Hepatocyte (in vitro differentiated cells): ENCODE data around the gene WBP11. TPM values are rescaled to one million over a fixed set of nuclear protein-coding genes. Genes with fewer than 3 reads are reported as not detected.

ENCODE experiments used
- DNase-seq: peaks from one replicate; pipeline ENCODE4 v3.0.0-alpha.2; 2016; ENCODE audit warnings: low spot score
- H2AFZ ChIP-seq: fragments of 200-600 bp; sonication (generic); 2 replicates; pipeline ENCODE4 v1.6.0; 2016; ENCODE audit warnings: antibody characterized with exemption, mild to moderate bottlenecking
- H3K27ac ChIP-seq: fragments of 200-600 bp; sonication (generic); 2 replicates; pipeline ENCODE4 v1.5.1; 2016; ENCODE audit warnings: mild to moderate bottlenecking
- H3K27me3 ChIP-seq: fragments of 200-600 bp; sonication (generic); 2 replicates; pipeline ENCODE4 v1.6.1; 2016
- H3K36me3 ChIP-seq: fragments of 200-600 bp; sonication (generic); replicated peaks from 2 replicates; pipeline ENCODE4 v1.5.1; 2016; ENCODE audit warnings: low read depth; ENCODE audit not compliant: insufficient read depth
- H3K4me1 ChIP-seq: fragments of 200-600 bp; sonication (generic); 2 replicates; pipeline ENCODE4 v1.5.1; 2016; ENCODE audit warnings: mild to moderate bottlenecking, moderate library complexity; ENCODE audit not compliant: insufficient read depth
- H3K4me2 ChIP-seq: fragments of 200-600 bp; sonication (generic); 2 replicates; pipeline ENCODE4 v1.6.0; 2016
- H3K4me3 ChIP-seq: fragments of 200-600 bp; sonication (generic); 2 replicates; pipeline ENCODE4 v1.5.1; 2016; ENCODE audit warnings: mild to moderate bottlenecking
- H3K79me2 ChIP-seq: fragments of 200-600 bp; sonication (generic); 2 replicates; pipeline ENCODE4 v1.6.0; 2017; ENCODE audit warnings: mild to moderate bottlenecking
- H3K9me2 ChIP-seq: fragments of 200-600 bp; sonication (generic); replicated peaks from 2 replicates; pipeline ENCODE4 v1.6.0; 2017; ENCODE audit warnings: mild to moderate bottlenecking; ENCODE audit not compliant: insufficient read depth
- H3K9me3 ChIP-seq: fragments of 200-600 bp; sonication (generic); 2 replicates; pipeline ENCODE4 v1.5.1; 2016; ENCODE audit warnings: low read depth, mild to moderate bottlenecking
- H4K20me1 ChIP-seq: fragments of 200-600 bp; sonication (generic); 2 replicates; pipeline ENCODE4 v1.6.0; 2016; ENCODE audit warnings: mild to moderate bottlenecking; ENCODE audit not compliant: insufficient read depth, poor library complexity, severe bottlenecking
- EZH2 ChIP-seq: fragments of 200-600 bp; sonication (generic); IDR thresholded peaks from 2 replicates; pipeline ENCODE4 v1.6.1; 2016; ENCODE audit warnings: antibody characterized with exemption, mild to moderate bottlenecking, borderline replicate concordance
- EZH2phosphoT487 ChIP-seq: fragments of 200-600 bp; sonication (generic); IDR thresholded peaks from one replicate; pipeline ENCODE4 v1.6.1; 2018; ENCODE audit warnings: antibody characterized with exemption, mild to moderate bottlenecking, low read depth, moderate library complexity; ENCODE audit not compliant: unreplicated experiment, severe bottlenecking
- WGBS: methylation state at CpG from one replicate; pipeline ENCODE4 v1.1.6; 2016; ENCODE audit warnings: low lambda C conversion rate; ENCODE audit errors: missing lambda C conversion rate; 5-methylcytosine and 5-hydroxymethylcytosine counted together
- polyA plus RNA-seq: library from polyadenylated mRNA; unstranded; fragments of >200 nt; fragmentation: Nextera tagmentation; extraction: Ambion mirVana; gene quantifications from 2 replicates; pipeline ENCODE4 v1.2.1, GENCODE V29; 2016
- total RNA-seq: library from RNA; depleted of rRNA; stranded (reverse); fragments of >200 nt; gene quantifications from 2 replicates; pipeline ENCODE4 v1.2.3, GENCODE V29; 2014
- TF ChIP-seq, protein P1 (sequence below): fragments of 200-600 bp; sonication (generic); IDR thresholded peaks from 2 replicates; pipeline ENCODE4 v1.5.1; 2016; ENCODE audit warnings: antibody characterized with exemption, mild to moderate bottlenecking; ENCODE audit not compliant: poor library complexity

Gene WBP11
- total and polyA plus RNA-seq, 2 experiments from 2014 or later: 26.6 to 39.3 TPM

DNA sequence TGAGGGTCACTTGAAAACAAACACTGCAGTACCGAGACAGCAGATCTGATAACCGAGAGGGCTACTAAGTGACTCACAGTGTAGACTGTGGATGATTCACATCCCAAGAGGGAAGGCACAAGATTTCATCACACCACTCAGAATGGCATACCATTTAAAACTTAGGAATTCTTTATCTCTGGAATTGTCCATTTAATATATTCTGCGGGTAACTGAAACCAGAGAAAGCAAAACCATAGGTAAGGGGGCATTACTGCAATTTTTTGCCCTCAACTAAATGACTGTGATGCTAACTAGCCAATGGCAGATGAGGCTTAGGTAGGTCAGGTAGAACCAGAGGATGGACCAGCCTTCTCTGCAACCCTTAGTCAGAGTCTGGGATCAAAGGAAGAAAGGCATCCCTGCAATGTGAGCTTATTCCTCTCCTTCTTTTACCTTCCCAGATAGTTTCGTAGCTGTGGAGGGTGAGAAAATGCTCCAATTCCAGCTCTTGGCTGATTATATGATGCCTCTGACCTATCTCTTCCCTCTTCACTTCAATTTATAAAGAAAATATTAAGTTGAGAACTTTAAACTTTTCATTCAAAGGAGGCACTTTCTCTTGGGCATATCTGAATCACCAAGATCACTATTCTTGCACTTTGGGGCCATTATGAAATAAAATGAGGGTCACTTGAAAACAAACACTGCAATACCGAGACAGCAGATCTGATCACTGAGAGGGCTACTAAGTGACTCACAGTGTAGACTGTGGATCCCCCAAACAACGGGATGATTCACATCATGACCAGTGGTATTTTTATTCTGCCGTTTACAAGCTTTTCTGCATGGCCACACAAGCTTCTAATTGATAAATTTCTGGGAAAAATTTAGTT, 33.3 kb upstream of the WBP11 start:
- peaks cover 13% of the 10 kb centered on the region for H3K4me1 ChIP-seq
- H4K20me1 ChIP-seq: no peaks in the 10 kb centered on the region
- no peaks in the 10 kb centered on the region for H3K27me3 ChIP-seq
- H3K9me2 ChIP-seq: no peaks in the 10 kb centered on the region
- TF ChIP-seq EZH2: no peak
- no peak for TF ChIP-seq EZH2phosphoT487
- TF ChIP-seq, protein P1, sequence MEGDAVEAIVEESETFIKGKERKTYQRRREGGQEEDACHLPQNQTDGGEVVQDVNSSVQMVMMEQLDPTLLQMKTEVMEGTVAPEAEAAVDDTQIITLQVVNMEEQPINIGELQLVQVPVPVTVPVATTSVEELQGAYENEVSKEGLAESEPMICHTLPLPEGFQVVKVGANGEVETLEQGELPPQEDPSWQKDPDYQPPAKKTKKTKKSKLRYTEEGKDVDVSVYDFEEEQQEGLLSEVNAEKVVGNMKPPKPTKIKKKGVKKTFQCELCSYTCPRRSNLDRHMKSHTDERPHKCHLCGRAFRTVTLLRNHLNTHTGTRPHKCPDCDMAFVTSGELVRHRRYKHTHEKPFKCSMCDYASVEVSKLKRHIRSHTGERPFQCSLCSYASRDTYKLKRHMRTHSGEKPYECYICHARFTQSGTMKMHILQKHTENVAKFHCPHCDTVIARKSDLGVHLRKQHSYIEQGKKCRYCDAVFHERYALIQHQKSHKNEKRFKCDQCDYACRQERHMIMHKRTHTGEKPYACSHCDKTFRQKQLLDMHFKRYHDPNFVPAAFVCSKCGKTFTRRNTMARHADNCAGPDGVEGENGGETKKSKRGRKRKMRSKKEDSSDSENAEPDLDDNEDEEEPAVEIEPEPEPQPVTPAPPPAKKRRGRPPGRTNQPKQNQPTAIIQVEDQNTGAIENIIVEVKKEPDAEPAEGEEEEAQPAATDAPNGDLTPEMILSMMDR: no peak
- no peak overlapping the region for H3K4me3 ChIP-seq
- no peaks in the 10 kb centered on the region for H3K9me3 ChIP-seq
- WGBS: 50% methylated on average over 7 of the region's 7 CpGs
- H3K4me2 ChIP-seq: peak overlapping the region; percentile 62
- DNase-seq: peak; percentile 68
- H3K79me2 ChIP-seq: no peaks in the 10 kb centered on the region
- no peak overlapping the region for H2AFZ ChIP-seq
- H3K27ac ChIP-seq: peak overlapping the region; percentile 66
- H3K36me3 ChIP-seq: no peaks in the 10 kb centered on the region

DNA sequence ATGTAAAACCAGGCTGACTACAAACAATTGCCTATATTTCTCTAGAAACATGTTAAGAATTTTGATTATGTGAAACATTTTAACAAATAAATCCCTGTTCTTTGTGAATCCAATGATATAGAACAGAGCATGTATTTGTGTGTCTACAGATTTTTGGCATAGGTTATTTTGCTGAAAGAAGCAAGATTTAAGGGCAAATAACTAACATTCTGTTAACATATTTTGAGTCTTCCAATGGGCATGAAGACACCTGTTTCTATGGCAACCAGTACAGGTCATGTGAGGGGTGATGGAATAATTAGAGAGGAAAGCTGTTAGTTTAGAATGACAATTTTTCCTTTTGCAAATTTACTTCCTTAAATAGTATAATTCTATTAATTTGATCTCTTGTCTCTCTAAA, 31.2 kb upstream of the WBP11 start:
- Histone ChIP-seq H3K79me2 (no peaks in the 10 kb centered on the region), H3K4me3 (no peak overlapping the region), H3K36me3 (no peaks in the 10 kb centered on the region), H3K9me3 (no peaks in the 10 kb centered on the region), H2AFZ (no peak overlapping the region), H3K27ac (peak overlapping the region; percentile 10), H4K20me1 (no peaks in the 10 kb centered on the region), H3K4me1 (no peaks in the 10 kb centered on the region), H3K9me2 (no peaks in the 10 kb centered on the region), H3K4me2 (peak overlapping the region; percentile 19), H3K27me3 (no peaks in the 10 kb centered on the region)
- no peak for DNase-seq
- TF ChIP-seq EZH2: no peak
- TF ChIP-seq EZH2phosphoT487: no peak
- TF ChIP-seq, protein P1: no peak

- WGBS: 44% methylated on average over 1 of the region's 1 CpG
- Histone ChIP-seq H3K36me3 (no peaks in the 10 kb centered on the region), H3K79me2 (no peaks in the 10 kb centered on the region), H3K27me3 (no peaks in the 10 kb centered on the region), H2AFZ (no peak overlapping the region), H3K4me2 (peak overlapping the region; percentile 6), H3K27ac (peak overlapping the region; percentile 4), H3K4me3 (no peak overlapping the region), H3K4me1 (no peaks in the 10 kb centered on the region), H4K20me1 (no peaks in the 10 kb centered on the region), H3K9me2 (no peaks in the 10 kb centered on the region), H3K9me3 (no peaks in the 10 kb centered on the region)
- no peak for DNase-seq
- TF ChIP-seq, protein P1: no peak
- TF ChIP-seq EZH2phosphoT487 (no peak), EZH2 (no peak)
Observed at GRCh38 chr12:14833952-14834351, 30.7 kb upstream of the WBP11 start.
